ENCODE data around the gene CRIP1.

DNA sequence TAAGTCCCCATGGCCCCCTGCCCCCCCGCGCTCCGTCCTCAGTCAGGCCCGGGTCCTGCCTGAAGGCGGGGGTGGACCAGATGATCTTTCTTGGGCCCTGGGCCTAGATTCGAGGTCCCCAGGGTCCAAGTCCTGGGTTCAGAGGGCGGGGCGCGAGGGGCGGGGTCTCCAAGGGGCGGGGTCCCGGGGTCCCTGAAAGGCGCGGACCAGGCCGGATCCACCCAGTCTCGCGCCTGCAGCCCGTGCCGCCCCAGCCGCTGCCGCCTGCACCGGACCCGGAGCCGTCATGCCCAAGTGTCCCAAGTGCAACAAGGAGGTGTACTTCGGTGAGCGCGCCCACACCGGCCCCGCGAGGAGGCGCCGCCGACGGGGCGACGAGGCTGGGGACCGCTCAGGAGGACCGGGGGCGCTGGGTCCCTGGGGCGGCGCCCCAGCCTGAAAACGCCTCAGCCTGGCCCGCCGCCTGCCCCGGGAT lies 325 bp downstream of the CRIP1 start:
- TF ChIP-seq, protein P1, sequence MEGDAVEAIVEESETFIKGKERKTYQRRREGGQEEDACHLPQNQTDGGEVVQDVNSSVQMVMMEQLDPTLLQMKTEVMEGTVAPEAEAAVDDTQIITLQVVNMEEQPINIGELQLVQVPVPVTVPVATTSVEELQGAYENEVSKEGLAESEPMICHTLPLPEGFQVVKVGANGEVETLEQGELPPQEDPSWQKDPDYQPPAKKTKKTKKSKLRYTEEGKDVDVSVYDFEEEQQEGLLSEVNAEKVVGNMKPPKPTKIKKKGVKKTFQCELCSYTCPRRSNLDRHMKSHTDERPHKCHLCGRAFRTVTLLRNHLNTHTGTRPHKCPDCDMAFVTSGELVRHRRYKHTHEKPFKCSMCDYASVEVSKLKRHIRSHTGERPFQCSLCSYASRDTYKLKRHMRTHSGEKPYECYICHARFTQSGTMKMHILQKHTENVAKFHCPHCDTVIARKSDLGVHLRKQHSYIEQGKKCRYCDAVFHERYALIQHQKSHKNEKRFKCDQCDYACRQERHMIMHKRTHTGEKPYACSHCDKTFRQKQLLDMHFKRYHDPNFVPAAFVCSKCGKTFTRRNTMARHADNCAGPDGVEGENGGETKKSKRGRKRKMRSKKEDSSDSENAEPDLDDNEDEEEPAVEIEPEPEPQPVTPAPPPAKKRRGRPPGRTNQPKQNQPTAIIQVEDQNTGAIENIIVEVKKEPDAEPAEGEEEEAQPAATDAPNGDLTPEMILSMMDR (IDR thresholded peaks at IDR 0.05; ENCODE audit: insufficient read depth, low read length, poor library complexity, severe bottlenecking): no peak
- no peak for TF ChIP-seq EZH2phosphoT487 (conservative IDR thresholded peaks at IDR 0.05; ENCODE audit: low read length)

Measured in SU-DHL-6 (cell line).